Lower leg skin (tissue), 3 donors: Measurements from ENCODE around the gene C5orf24.

Experiments used
- POLR2A ChIP-seq, 2 donors: fragments of 450-650 bp; IDR thresholded peaks; one replicate each; pipeline ENCODE4 v1.6.1; 2016 to 2017; ENCODE audit warnings: antibody characterized with exemption in 2 of 2, mild to moderate bottlenecking in 1 of 2, moderate library complexity in 1 of 2
- TF ChIP-seq, protein P1 (sequence below), 3 donors: fragments of 450-650 bp; IDR thresholded peaks; one replicate each; pipeline ENCODE4 v1.5.1; 2016; ENCODE audit warnings: antibody characterized with exemption in 3 of 3, mild to moderate bottlenecking in 3 of 3, moderate library complexity in 2 of 3

GRCh38 chr5:134878403-134878802 is 32.6 kb downstream of the C5orf24 start:
- TF ChIP-seq, protein P1, sequence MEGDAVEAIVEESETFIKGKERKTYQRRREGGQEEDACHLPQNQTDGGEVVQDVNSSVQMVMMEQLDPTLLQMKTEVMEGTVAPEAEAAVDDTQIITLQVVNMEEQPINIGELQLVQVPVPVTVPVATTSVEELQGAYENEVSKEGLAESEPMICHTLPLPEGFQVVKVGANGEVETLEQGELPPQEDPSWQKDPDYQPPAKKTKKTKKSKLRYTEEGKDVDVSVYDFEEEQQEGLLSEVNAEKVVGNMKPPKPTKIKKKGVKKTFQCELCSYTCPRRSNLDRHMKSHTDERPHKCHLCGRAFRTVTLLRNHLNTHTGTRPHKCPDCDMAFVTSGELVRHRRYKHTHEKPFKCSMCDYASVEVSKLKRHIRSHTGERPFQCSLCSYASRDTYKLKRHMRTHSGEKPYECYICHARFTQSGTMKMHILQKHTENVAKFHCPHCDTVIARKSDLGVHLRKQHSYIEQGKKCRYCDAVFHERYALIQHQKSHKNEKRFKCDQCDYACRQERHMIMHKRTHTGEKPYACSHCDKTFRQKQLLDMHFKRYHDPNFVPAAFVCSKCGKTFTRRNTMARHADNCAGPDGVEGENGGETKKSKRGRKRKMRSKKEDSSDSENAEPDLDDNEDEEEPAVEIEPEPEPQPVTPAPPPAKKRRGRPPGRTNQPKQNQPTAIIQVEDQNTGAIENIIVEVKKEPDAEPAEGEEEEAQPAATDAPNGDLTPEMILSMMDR (IDR thresholded peaks at IDR 0.05), result no peak
- no peak for TF ChIP-seq POLR2A (IDR thresholded peaks at IDR 0.05)
